ENCODE measurements around the gene EIF2AK3. TPM values are rescaled to one million over a fixed set of nuclear protein-coding genes. Genes with fewer than 3 reads are reported as not detected.

The EIF2AK3 gene
- total and polyA plus RNA-seq, 2 of the 4 experiments (the other 2 are of a cell fraction): 7.9 to 22.8 TPM

GRCh38 chr2:88582030-88582429, 45.2 kb downstream of the EIF2AK3 start:
- no peak overlapping the region for H4K91ac ChIP-seq (ENCODE audit: insufficient read depth, low read depth, low read length)
- CTCF ChIA-PET: no interaction called here
- peak; percentile 28 for DNase-seq

More at GRCh38 chr2:88582030-88582429, 45.2 kb downstream of the EIF2AK3 start:
- Histone ChIP-seq H3K18ac (ENCODE audit: low read depth, low read length) (no peak overlapping the region), H2AK5ac (ENCODE audit: low read depth, low read length) (no peak overlapping the region), H4K20me1 (ENCODE audit: insufficient read depth, low read length) (no peaks in the 10 kb centered on the region), H3K9me1 (ENCODE audit: insufficient read depth, low read length) (peaks cover 3% of the 10 kb centered on the region; the same call in 1 of the 2 replicates), H3K27ac (ENCODE audit: insufficient read depth, low read length) (no peak overlapping the region), H3K4me2 (ENCODE audit: low read depth, low read length) (no peak overlapping the region), H3K9ac (ENCODE audit: low read depth, low read length) (no peak overlapping the region), H2BK120ac (ENCODE audit: low read depth, low read length) (no peak overlapping the region), H3K14ac (replicated peaks; ENCODE audit: low read depth, low read length) (no peak overlapping the region), H2AFZ (replicated peaks; ENCODE audit: low read length, poor library complexity) (no peak overlapping the region), H2BK5ac (ENCODE audit: low read depth, low read length, poor library complexity, severe bottlenecking) (no peak overlapping the region), H3K4me1 (ENCODE audit: control insufficient read depth, insufficient read depth, low read length) (no peaks in the 10 kb centered on the region), H2BK20ac (ENCODE audit: low read depth, low read length) (no peak overlapping the region), H4K8ac (ENCODE audit: low read depth in 2 of 2, low read length in 2 of 2) (no peak overlapping the region), H3K36me3 (ENCODE audit: control insufficient read depth, insufficient read depth, low read length) (peaks cover 31% of the 10 kb centered on the region), H3K4me3 (ENCODE audit: insufficient read depth, low read depth, low read length) (no peak overlapping the region), H4K5ac (ENCODE audit: low read depth, low read length) (no peak overlapping the region), H2AK9ac (replicated peaks; ENCODE audit: low read depth, low read length, poor library complexity) (no peak overlapping the region), H3K4ac (ENCODE audit: low read depth, low read length) (no peak overlapping the region), H3K56ac (ENCODE audit: extremely low read depth, insufficient read depth, low read length) (no peak overlapping the region), H3K9me3 (ENCODE audit: control insufficient read depth, insufficient read depth, low read length) (no peaks in the 10 kb centered on the region), H3K23ac (ENCODE audit: low read depth, low read length) (no peak overlapping the region), H2BK15ac (ENCODE audit: low read depth, low read length) (no peak overlapping the region), H3K79me1 (ENCODE audit: low read depth in 1 of 2, low read length in 2 of 2) (peaks cover 4 to 15% of the 10 kb centered on the region in 2 experiments; a peak in 3 of 4 replicates), H3K27me3 (ENCODE audit: control insufficient read depth, insufficient read depth, low read length) (no peaks in the 10 kb centered on the region)
- no peak for ATAC-seq (ENCODE audit: low read depth)
- BruUV-seq (replicated peaks): no TSS peak
- POLR2A ChIA-PET (ENCODE audit: unreplicated experiment): interaction anchor here (0.6 kb wide), 1 partner anchor 24 kb away, joined by 3 read pairs; no protein-coding TSS in a partner anchor
- TF ChIP-seq POLR2A (IDR thresholded peaks at IDR 0.05; ENCODE audit: low read depth, low read length) (no peak), NFE2L2 (IDR thresholded peaks at IDR 0.05; ENCODE audit: low read depth, low read length) (no peak), BHLHE40 (IDR thresholded peaks at IDR 0.05; ENCODE audit: low read depth, low read length) (no peak), MAZ (IDR thresholded peaks at IDR 0.05; ENCODE audit: borderline replicate concordance, low read depth, low read length) (no peak), CEBPB (IDR thresholded peaks at IDR 0.05; ENCODE audit: low read depth, low read length) (no peak), MAFK (IDR thresholded peaks at IDR 0.05; ENCODE audit: low read depth, low read length) (no peak), SMC3 (IDR thresholded peaks at IDR 0.05; ENCODE audit: low read depth, low read length) (no peak), MXI1 (IDR thresholded peaks at IDR 0.05; ENCODE audit: borderline replicate concordance, low read depth, low read length) (no peak)
- TF ChIP-seq, protein P1, sequence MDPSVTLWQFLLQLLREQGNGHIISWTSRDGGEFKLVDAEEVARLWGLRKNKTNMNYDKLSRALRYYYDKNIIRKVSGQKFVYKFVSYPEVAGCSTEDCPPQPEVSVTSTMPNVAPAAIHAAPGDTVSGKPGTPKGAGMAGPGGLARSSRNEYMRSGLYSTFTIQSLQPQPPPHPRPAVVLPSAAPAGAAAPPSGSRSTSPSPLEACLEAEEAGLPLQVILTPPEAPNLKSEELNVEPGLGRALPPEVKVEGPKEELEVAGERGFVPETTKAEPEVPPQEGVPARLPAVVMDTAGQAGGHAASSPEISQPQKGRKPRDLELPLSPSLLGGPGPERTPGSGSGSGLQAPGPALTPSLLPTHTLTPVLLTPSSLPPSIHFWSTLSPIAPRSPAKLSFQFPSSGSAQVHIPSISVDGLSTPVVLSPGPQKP (IDR thresholded peaks at IDR 0.05; ENCODE audit: borderline replicate concordance, low read depth, low read length): no peak
- intact Hi-C loops (cut with micrococcal nuclease): loop anchor here (2.0 kb wide), 1 partner anchor 41 kb away; no protein-coding TSS in a partner anchor
- dilution Hi-C loops (cut with HindIII; ENCODE audit: low sequenced_read_pairs, unreplicated experiment): no loop called here
- no CpG with 5 or more reads among the region's 1 CpG for WGBS, 2 experiments (ENCODE audit: extremely low coverage in 2 of 2, insufficient read length in 1 of 2)
- in situ Hi-C loops (cut with MboI; ENCODE audit: low sequenced_read_pairs): no loop called here
